Measurements from ENCODE around the gene PLEKHH2.
"Not testable (repeated sequence)": the region's sequence is repeated elsewhere in the genome, so short reads cannot be mapped to it uniquely, and the experiment has no call there.

The PLEKHH2 gene

DNA sequence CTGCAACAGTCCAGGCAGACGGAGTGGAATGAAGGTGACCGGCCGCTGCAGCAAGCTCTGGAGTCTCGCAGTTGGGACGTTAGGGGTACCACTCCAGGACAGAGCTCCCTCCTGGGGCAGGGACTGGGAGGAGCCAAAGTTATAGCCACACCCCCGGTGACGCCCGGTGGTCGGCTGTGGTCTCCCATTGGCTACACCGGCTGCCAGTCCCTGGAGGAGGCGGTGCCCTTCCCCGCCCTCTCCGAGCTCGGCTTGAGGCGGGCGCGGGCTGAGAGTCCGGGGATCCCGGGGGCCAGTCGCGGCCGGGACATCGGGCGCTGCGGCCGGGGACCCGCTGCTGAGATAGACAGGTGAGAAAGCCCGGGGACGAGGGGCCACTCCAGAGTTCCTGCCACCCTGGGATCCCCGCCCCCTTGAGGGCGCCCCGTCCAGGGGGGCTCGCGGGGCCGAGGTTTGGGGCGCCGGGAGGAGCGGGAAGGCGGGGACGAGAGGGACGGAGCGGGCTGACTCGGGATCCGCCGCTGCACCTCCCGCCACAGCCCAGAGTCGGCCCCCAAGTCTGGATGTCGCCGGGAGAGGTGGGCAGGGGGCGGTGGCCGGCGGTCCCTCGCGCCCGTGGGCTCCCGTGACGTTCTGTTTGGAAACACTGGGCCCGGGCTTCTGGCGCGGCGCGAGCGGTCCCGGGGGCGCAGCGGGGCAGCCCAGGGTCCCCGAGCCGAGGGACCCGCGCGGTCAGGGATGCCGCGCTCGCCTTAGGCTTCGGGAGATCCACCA lies at the start of gene PLEKHH2:
PLEKHH2 (plus strand) TSS at position 231 of the 774 bp plus-strand sequence. CDS start 7,414 bp downstream, outside the sequence.
- peak; percentile 80 for DNase-seq (ENCODE audit: low read depth)

DNA sequence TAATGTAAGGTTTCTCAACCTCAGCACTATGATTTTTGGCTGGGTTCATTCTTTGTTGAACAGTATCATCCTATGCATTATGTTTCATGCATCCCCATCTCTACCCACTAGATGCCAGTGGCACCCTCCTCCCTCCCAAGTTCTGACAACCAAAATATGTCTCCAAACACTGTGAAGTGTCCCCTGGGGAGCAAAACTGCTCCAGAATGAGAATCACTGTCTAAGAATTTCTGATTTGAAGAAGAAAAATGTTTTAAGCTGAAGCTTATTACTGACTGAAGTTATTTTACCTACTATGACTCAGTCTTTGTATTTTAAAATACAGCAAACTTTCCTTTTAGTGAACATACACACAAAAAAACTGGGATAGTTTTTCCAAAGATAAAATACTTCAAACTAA lies 44.6 kb upstream of the PLEKHH2 start:
- peak; percentile 16 for DNase-seq (ENCODE audit: low read depth)

DNA sequence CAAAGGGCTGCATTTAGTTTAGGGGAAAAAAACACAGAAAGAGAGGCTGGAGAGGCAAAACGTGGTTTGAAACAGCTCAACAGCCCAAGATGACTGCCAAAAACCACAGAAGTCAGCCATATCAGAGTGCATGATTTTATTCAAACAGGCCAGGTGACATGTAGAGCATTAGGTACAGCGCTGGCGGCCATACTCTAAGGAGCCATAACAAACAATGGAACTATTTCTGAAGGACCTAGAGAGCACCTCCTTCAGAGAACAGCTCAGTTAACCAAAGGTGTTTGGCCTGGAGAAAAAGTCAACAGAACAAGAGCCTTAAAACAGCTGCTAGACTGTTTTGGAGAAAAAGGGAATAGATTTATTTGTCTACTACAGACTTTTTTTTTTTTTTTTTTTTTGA lies 43.8 kb upstream of the PLEKHH2 start:
- DNase-seq (ENCODE audit: low read depth) = no peak

DNA sequence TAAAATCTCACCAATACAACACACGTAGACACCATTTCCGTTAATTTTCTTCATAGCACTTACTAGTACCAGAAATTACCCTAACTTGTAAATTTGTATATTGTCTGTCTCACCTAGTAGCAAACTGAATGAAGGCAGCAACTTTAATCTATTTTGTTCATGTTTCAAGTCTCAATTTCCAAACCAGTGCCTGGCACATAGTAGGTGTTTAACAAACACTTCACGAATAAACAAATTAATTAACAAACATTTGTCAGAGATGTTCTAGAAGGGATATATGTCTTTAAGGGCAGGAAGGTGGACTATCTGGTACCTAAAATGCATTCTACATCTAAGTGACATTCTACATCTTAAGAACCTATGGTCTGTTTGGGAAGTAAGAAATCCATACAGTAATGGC lies 42.2 kb upstream of the PLEKHH2 start:
- DNase-seq (ENCODE audit: low read depth) = no peak

DNA sequence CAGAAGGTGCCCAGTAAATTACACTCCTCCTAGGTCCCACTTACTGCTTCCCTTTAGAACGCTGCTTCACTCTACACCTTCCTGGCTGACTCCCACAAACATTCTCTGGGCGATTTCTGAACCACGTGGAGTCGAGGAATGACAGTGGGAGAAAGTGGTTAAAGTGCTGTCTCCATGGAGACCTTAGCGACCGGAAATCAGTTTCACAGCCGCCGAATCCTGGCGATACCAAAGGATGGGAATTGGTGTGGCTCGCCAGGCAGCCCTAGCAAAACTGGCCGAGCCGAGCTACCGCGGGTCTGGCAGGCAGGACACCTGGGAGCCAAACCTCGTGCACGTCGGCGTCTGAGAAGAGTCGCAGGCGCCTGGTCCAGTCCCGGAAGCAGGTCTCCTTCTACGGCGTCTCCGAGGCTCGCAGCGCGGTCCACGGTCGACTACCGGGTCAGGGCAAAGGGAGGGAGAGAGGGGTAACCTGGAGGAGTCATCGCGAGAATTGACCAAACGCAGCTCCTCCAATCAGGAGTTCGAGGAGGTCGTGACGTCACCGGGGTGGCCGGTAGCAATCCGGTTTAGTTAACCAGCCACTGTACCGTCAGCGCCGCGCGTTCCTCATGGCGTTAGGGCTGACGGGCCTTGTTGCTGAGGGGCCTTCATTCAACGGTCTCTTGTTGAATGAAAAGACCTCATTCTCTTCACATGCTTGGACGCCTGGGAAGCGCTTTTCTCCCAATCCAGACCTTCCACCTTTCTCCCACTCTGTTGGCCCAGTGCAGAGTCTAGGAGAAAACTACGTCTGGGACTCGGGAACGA lies 41.3 kb upstream of the PLEKHH2 start, which contains the start of gene THADA:
THADA (minus strand) TSS at position 436 of the 810 bp plus-strand sequence. CDS start 3,646 bp downstream, outside the sequence.
- peak; percentile 99 for DNase-seq (ENCODE audit: low read depth)

DNA sequence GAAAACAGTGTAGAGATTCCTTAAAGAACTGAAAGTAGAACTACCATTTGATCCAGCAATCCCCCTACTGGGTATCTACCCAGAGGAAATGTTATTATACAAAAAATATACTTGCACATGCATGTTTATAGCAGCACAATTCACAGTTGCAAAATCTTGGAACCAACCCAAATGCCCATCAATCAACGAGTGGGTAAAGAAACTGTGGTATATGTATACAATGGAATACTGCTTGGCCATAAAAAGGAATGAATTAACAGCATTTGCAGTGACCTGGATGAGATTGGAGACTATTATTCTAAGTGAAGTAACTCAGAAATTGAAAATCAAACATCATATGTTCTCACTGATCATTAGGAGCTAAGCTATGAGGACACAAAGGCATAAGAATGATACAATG lies 36.5 kb upstream of the PLEKHH2 start:
- not testable (repeated sequence) for DNase-seq (ENCODE audit: low read depth)

DNA sequence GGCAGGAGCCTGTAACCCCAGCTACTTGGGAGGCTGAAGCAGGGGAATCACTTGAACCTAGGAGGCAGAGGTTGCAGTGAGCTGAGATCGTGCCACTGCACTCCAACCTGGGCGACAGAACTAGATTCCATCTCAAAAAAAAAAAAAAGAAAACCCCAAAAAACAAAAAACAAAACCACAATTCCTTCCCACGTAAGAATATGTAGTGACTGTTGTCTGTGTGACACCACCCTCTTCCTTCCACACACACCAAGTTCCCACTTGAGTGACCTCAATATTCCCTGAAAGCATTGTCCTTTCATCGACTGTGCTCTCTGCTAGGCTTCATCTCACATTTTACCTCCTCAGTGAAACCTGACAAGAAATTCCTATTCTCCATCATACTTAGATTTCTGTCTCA lies 32.4 kb upstream of the PLEKHH2 start:
- DNase-seq (ENCODE audit: low read depth) = no peak

DNA sequence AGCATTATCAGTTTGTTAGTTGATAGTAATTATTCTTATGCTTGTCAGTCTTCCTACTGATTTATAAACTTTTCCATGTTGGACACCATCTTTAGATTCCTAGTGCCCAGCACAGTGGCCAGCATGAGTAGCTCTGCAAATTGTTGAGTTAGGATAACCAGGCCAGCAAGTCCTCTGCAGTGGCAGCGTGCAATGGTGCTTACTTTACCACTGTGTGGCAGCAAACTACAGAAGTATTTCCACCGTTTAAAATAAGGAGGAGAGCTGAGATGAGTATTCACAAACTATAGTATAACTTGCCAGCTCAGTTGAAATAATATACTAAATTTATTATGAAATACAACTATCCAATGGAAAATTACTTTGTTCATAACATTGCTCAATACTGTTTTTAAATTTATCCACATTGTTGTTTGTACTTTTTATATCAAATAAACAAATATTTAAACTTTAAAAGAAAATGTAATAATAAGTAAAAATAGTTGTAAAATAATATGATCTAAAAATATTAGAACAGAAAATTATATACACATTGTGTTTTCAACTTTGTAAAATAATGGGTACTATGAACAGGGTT lies 31.9 kb upstream of the PLEKHH2 start:
- peak; percentile 76 for DNase-seq (ENCODE audit: low read depth)

DNA sequence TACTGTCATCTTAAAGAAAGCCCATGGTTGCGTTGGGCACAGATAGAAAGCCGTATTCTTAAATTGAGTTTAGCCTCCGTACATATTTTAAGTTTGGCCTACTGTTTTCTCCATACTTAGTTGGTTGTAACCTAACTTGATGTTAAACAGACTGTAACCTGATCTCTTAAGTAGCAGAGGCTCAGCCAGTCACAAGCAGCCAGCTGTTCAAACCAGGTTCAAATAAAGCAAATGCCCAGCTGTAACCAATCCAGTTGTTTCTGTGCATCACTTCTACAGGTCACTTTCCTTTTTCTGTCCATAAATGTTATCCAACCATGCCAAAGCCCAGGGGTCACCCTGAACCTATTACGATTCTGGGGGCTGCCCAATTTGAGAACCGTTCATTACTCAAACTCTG lies 31.2 kb upstream of the PLEKHH2 start:
- no peak for DNase-seq (ENCODE audit: low read depth)

DNA sequence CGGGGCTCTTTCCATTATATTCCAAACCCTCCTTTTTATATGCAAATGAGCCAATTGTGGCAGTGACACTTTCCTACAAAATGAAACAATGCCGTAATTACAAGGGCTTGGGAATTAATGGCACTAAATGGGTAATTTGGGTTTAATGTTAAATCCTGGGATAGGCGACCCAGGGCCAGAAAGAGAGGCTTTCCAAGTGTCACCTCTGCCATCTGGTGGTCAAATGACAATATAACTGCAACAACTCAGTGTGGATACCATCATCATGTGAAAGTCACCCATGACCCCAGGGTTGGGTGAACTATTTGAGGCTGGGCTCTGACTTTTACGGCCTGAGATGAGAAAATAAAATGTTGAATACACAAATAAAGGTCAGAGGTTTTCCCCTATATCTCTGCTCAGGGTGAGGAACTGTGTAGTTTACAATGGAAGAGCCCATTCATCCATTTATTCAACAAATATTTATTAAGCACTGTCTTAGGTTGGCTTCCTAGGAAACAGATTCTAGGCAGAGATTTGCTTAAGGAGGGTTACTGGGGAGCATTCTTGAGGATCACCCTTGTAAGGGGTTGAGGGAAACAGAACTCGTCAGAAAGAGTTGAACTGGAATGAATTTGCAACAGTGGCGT lies 27.7 kb upstream of the PLEKHH2 start:
- peak; percentile 29 for DNase-seq (ENCODE audit: low read depth)

DNA sequence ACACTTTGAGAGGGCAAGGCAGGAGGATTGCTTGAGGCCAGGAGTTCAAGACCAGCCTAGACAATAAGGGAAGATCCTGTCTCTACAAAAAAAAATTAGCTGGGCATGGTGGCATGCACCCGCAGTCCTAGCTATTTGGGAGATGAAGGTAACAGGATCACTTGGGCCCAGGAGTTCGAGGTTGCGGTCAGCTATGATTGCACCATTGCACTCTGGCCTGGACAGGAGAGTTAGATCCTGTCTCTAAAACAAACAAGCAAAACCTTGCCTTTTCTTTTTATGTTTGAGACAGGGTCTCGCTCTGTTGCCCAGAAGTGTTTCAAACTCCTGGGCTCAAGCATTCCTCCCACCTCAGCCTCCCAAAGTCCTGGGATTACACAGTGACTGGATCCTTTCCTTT lies 26.7 kb upstream of the PLEKHH2 start:
- DNase-seq (ENCODE audit: low read depth) = no peak

DNA sequence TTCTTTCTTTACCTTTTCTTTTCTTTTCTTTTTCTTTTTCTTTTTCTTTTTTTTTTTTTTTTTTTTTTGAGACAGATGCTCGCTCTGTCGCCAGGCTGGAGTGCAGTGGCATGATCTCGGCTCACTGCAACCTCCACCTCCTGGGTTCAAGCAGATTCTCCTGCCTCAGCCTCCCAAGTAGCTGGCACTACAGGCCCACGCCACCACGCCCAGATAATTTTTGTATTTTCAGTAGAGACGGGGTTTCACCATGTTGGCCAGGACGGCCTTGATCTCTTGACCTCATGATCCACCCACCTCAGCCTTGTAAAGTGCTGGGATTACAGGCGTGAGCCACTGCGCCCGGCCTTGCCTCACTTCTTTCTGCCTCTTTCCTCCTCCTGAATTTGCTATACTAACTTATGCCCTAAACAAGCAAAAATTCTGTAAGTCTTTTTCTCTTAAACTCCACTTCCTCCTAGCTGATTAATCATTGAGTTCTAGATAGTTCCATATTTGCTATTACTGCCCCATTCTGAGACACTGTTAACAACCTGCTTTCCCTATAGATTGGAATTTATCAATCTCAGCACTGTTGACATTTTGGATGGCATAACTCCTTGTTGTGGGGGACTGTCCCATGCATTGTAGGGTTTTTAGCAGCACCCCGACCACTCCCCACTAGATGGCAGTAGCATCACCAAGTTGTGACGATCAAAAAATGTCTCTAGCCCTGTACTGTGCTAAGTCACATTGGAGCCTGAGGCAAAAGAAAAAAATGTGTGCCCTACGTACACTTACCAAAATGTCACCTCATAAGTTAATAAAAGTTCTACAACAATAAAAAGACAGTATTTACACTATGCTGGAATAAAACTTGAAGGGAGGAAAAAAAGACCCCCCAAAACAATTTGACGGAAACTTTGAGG lies 24.8 kb upstream of the PLEKHH2 start:
- peak; percentile 66 for DNase-seq (ENCODE audit: low read depth)

DNA sequence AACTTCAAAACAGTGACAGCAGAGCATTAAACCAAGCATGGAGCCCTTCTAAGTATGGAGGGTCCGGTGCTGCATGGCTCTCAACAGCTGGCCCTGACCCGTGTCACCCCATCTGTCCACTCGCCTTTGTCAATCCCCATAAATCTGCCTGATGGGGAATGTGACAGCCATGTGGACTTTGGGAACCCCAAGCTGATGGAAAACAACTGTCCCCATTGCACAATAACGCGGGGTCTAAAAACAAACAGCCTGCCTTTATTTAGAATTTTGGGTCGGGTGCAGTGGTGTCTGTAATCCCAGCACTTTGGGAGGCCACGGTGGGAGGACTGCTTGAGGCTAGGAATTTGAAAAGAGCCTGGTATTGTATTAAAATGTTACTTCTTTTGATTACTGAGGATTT lies 24.1 kb upstream of the PLEKHH2 start:
- DNase-seq (ENCODE audit: low read depth) = no peak

DNA sequence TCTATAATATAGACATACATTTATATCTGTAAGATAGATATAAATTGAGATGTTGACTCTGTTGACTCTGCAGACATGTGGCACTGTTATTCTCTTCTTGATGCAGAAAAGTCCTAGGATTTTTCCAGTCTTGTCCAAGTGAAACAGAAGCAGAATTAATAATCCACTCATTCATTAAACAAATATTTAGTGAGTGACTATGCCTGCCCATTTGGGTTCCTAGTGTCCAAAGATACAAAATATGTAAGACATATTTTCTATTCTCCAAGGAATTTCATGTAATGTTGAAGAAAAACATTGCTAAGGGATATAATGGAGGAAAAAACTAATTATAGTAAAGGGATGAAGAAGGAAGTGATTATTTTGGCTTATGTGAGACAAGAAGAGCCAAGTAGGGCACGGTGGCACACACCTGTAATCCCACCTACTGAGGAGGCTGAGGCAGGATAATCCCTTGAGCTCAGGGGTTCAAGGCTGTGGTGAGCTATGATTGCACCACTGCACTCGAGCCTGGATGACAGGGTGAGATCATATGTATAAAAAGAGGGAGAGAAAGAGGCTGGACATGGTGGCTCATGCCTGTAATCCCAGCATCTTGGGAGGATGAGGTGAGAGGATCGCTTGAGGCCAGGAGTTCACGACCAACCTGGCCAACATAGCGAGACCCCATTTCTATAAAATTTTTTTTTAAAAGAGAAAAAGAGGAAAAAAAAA lies 19.9 kb upstream of the PLEKHH2 start:
- no peak for DNase-seq (ENCODE audit: low read depth)

DNA sequence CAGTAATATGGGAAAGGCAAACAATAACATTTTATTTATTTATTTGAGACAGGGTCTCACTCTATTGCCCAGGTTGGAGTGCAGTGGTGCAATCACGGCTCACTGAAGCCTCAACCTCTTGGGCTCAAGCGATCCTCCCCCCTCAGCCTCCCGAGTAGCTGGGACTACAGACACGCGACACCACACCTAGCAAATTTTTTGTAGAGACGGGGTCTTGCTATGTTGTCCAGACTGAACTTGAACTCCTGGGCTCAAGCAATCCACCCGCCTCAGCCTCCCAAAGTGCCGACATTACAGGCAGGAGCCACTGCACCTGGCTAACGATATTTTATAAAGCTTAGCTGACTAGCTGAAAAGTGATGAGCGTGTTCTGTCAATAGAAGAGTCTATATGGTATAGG lies 17.5 kb upstream of the PLEKHH2 start:
- no peak for DNase-seq (ENCODE audit: low read depth)

DNA sequence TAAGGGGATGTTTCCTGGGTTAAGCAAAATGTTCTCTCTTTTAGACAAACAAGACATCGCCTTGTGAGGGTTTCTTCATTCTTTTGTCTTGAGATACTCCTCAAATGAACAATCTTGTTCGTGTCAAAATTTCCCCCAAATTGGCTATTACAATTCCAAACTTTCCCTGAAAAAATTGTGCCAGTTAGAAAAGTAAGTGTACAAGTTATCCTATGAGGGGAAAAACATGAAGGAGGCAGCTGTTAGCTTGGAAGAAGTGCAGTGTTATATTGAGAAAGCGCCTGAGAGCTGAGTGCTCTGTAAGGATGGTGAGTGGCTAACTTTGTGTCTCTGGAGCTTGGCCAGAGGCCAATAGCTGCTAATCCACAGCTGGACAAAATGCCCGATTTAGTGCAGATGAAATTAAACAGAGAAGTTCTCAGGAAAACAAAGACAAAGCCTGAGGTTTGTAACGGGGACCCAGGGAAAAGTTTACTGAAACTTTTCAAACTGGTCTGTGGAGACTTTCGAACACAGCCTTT lies 14.1 kb upstream of the PLEKHH2 start:
- DNase-seq (ENCODE audit: low read depth) = no peak

DNA sequence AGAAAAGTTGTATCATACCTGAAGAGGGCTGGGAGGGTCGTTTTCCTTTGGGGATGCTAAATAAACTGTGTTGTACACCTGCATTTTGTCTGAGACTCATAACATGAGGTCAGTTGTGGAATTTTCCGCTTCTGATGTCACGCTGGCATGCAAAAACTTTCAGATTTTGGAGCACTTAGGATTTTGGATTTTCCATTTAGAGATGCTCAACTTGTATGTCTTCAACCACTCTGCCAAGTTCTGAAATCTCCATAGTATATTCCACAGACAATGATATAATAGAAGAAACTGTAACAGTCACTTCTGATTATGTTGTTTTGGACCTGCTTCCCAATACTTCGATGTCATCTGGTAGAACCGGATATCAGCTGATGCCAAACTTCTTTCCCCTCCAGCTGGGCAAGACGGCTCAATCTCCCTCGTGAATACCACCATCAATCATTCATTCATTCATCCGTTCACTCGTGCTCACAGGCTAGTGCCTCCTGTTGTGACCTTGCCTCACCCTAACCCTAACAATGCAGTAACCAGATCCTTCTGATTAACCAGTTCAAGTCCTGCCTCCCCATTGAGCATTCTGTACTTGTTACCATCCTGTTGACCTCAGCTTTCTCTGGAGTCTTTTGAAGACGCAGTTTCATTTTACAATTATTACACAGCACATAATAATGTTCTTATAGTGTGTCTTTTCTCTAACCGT lies 5.3 kb upstream of the PLEKHH2 start:
- no peak for DNase-seq (ENCODE audit: low read depth)

DNA sequence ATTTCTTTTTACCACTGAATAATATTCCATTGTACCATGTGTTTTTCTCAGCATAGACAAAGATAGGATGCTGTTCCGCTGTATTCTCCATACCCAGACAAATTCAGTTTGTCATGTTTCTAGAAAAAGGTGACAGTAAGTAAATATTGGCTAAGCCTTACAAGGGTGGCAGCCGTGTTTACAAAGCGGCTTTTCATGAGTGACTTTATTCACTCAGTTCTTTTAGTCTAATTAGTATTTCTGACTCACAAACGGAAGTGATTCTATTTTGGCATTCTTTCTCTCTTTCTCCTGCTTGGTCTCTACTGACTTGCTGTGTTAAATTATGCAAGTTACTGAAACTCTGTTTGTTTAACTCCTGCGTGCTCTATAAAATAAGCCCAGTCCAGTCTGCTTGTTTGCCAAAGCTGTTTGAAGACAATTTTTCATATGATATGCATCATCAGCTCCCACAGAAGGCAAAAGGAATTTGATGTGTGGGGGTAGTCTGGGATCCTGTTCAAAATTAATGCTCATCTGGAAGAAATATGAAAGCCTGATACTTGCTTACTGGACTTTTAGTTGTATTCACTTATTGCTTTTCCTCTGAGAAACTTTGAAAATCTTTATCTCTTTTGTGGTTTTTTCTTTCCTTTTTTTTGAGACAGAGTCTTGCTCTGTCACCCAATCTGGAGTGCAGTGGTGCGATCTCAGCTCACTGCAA lies 2.3 kb upstream of the PLEKHH2 start:
- DNase-seq (ENCODE audit: low read depth) = peak; percentile 90

DNA sequence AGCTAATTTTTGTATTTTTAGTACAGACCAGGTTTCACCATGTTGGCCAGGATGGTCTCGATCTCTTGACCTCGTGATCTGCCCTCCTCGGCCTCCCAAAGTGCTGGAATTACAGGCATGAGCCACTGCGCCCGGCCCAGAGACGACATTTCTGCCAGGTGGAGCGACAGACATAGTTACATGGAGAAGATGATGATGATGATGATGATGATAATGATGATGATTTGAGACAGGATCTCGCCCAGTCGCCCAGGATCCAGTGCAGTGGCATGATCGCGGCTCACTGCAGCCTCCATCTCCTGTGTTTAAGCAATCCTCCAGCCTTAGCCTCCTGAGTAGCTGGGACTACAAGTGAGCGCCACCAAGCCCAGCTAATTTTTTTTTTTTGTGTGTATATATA lies 907 bp upstream of the PLEKHH2 start:
- not testable (repeated sequence) for DNase-seq (ENCODE audit: low read depth)
